GM21360 (cell line): Measurements from ENCODE around the gene IL37.

Source experiments
- ATAC-seq: cut with Tn5 transposase; IDR thresholded peaks from one replicate; pipeline ENCODE4 v1.9.1; 2021; ENCODE audit warnings: mild to moderate bottlenecking, moderate library complexity; ENCODE audit not compliant: unreplicated experiment

The IL37 gene, protein sequence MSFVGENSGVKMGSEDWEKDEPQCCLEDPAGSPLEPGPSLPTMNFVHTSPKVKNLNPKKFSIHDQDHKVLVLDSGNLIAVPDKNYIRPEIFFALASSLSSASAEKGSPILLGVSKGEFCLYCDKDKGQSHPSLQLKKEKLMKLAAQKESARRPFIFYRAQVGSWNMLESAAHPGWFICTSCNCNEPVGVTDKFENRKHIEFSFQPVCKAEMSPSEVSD

GRCh38 chr2:112910865-112911264 lies at the start of gene IL37:
Gene IL37 (plus strand): TSS chr2:112911165. CDS start chr2:112913013, 1,848 bp downstream.
- ATAC-seq: no peak

DNA sequence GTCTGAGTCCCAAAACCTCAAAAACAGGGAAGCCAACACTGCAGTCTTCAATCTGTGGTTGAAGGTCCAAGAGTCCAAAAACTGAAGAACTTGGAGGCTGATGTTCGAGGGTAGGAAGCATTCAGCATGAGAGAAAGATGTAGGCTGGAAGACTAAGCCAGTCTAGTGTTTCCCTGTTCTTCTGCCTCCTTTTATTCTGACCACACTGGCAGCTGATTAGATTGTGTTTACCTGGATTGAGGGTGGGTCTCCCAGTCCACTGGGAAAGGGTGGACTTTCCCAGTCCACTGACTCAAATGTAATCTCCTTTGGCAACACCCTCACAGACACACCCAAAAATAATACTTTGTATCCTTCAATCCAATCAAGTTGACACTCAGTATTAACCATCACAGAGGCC lies 46.9 kb upstream of the IL37 start:
- ATAC-seq: no peak

- ATAC-seq: no peak
These were observed 44.7 kb upstream of the IL37 start for GRCh38 chr2:112866128-112866835.

DNA sequence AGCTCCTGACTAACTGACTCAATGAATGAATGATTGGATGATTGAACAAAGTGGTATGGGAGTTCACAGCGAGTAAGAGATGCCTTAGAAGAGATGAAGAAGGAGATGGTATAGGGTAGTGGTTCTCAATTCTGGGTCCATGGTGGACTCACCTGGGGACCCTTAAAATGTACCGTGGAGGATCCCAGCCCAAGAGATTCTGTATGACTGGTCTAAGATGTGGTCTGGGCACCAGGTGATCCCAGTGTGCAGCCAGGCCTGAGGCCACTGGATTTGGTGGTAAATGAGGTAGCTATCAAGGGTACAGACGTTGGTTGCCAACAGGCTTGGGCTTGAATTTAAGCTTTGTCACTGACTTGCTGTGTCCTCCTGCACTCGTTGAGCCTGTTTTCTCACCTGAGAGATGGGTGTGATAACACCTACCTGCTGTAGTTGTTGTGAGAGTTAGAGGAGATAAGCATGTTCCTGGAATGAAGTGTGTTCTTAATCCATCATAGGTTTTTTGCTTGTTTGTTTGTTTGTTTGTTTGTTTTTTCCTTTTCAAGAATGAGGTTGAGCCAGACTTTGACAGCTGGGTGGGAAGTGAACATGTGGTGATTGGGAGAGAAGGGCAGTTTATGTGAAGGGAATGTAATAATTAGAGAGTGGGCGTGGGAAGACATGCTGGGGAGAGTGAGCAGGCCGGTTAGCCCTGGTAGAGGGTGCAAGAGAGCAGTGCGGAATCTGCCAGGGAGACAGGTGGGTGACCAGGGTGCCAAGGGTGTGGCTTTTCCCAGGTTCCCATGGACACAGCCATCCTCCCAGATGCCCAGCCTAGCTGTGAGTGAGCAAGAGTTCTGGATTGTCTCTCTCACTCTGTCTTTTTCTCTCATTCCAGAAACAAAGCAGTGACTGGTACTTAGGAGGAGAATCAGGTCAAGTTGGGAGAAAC lies 43.0 kb upstream of the IL37 start:
- no peak for ATAC-seq

DNA sequence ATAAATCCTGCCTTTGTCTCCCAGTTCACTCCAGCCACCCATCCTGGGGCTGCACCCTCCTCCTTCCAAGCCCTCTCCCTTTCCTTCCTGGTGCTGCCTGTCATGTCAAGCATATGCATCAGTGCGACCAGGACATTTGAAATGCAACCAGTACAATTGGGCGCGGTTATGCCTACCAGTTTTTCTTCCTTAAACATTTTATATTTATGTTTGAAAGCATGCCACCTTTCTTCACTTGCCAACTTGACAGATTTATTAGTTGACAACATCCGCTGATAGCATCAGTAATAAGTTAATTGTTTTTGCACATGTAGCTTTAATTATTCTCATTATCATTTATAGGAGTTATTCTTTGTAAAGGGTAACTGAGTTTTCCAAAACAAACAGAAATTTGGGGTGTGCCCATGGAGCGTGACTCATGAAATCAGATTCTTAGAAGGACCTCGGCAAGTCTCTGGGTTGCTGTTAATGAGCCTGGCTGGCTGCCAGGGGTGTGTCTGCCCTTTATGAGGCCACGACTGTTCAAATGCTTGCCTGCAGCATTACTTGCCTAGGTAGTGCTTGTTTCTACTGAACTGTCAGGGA lies 41.6 kb upstream of the IL37 start:
- no peak for ATAC-seq

DNA sequence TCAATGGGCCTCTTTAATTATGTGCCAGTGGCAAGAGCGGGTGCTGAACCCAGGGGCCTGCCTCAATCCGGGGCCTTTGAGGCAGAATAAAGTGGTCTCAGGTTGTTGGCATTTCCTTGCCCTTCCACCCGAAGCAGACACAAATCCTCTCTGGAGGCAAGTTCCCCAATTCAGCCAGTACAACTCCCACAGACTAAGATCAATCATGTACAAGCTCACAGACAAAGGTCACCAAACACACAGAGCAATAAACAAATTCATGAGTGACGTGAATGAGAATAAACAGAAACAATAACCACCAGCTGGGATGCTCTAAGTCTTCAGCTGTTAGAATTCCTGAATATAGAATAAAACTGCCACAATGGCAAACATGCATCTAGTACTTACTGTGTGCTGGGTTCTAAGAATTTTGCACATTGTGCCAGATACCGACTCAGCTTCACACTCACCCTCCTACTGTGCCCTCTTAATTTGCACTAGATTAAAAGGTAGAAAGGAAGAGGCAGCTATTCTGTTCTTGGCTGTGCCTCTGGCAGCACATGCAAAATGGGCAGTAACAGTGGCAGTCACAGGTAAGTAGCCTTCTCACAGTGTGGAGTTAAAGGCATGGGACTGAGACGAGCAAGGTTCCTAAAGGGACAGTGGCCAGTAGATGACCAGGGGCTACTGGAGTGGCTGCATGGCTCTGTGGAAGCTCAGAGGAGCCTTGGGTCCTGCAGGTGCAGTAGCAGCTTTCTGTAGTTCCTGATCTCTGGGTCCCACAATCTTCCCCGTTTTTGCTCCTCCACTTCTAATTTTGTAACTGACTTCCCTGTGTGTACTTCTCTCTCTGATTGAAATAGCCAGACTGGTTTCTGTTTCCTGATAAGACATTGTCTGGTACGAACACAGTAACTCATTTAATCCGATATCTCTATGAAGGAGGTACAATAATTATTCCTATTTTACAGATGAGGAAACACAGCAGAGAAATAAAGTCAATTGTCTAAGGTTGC lies 39.8 kb upstream of the IL37 start:
- no peak for ATAC-seq

GRCh38 chr2:112876257-112876970 lies 34.6 kb upstream of the IL37 start:
- ATAC-seq: no peak

DNA sequence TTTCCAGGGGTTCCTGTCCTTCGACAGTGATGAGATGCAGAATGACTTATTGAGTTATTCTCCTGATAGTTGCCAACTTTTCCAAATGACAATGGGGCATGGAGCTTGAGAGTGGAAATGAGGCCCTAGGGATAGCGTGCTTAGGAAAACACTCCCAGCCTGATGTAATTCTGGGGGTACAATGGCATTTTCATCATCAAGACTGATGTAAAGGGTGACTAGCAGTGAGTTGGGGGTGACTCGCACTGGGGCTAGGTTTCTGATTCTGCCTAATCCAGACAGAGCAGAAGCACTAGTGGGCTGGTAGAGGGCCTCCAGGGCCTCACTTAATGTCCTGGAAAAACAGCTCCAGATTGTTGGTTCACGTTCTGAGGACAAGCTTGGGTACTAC lies 34.0 kb upstream of the IL37 start:
- ATAC-seq: no peak

- ATAC-seq: no peak
These were observed 33.5 kb upstream of the IL37 start for GRCh38 chr2:112877423-112877822.

DNA sequence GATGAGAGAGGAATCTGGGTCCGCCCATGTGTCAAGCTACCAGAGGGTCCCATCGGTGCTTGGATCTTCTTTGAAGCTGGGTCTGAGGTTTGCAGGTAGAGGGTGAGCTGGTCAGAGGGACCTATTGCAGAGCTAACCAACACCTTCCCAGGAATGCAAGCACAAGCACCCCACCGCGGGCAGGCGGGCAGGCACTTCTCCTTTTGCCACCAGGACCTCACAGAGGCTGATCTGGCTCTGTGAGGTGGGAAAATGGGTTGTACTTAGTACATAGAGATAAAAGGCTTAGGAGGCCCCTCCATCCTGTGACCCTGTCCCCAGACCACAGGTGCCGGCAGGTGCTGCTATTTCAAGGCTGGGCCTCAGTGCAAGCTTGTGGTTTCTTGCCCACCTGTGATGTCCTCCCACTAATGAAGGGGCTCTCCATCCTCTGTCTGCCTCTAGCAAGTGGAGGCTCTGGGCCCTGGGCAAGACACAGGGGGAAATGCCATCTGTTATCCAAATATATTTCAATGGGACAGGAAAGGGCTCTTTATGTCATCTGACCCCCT lies 31.4 kb upstream of the IL37 start:
- no peak for ATAC-seq

GRCh38 chr2:112880091-112880531 lies 30.9 kb upstream of the IL37 start:
- ATAC-seq: no peak

DNA sequence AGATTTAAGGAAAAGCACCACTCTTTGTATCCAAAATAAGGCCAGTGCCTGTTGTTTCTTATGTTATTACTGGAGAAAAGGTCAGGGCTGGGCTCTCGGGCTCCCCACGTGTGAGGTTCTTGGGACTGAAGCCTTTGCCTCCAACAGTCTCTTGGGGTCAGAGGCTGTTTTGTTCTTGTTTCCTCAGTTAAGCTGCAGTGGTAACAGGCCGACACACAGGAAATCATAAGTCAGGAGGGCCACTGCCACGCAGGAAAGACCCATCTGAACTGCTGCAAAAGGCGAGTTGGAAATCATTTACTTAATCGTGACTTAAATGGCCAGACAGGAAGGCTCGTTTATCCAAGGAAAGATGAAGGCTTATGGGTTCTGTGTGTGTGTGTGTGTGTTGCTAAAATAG lies 30.3 kb upstream of the IL37 start:
- ATAC-seq: no peak

DNA sequence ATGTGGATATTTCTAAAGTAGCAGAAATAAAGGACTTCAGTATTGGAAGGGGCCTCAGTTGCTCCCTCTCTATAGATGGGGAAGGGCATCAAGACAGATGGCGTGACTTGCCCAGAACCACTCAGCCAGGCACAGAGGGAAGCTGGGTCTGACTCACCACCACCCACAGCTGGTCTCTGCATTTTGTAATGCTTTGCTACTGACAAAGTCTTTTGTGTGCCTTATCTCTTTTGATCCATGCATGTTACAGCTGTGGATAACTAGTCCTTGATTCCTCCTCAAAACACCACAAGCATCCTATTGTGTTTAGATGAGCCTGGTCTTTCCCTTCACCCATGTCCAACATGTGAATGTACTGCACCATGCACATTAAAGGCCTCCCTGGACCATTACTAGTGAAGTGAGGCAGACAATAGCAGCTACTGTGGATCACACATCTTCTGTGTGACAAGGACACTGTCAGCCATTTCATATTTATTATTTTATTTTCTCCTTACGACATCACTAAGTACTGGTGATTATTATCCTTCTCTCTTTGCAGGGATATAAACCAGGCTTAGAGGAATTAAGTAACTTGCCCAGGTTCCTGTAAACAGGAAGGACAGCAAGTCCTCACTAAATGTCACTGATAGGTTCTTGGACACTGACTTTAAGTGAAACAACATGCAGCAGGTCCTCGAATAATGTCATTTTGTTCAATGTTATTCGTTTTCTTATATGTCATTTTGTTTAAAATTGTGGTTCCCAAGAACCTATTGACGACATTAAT lies 29.6 kb upstream of the IL37 start:
- ATAC-seq: peak; percentile 65

GRCh38 chr2:112883669-112884068 lies 27.3 kb upstream of the IL37 start:
- ATAC-seq: no peak

DNA sequence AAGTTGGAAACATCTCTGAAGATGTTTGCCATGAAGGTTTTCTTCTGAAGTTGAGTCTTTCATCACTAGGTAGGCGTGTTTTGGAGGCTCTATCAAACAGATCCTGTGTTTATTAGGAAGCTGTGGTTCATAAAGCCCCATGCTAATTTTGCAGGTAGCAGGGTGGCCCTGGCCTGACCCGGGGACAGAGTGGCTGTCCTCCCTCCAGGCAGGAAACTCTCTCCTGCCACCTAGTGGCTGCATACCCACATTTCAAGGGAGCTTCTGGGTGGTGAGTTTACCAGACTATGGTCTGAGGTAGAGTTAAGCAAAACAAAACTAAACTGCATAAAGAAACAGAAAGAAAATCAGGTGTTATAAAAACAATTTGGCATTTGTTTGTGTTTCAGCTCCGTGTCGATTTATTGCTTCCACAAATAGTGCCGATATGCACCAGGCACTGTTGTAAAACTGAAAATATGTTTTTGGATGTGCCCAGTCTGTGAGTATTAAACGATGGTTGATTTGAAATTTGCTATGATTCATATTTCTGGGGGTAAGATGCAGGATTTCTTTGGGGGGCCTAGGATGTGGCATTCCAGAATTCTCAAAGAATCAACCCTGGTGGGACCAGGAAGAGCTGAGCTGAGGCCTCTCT lies 26.0 kb upstream of the IL37 start:
- peak; percentile 57 for ATAC-seq

GRCh38 chr2:112885506-112885902 lies 25.5 kb upstream of the IL37 start:
- ATAC-seq: no peak

DNA sequence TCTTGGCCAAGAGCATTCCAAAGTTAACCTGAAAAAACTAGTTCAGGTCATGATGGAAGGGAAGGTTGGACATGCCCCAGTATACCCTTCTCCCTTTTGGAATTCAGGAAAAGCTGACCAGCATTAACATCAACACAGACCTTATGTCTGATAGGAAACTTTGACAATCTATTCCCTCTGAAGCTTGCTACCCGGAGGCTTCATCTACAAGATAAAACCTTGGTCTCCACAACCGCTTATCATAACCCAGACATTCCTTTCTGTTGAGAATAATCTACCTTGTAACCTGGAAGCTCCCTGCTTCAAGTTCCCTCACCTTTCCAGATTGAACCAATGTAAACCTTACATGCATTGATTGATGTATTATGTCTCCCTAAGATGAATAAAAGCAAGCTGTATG lies 24.7 kb upstream of the IL37 start:
- ATAC-seq: no peak
